Measurements from ENCODE around the gene ZNF804B.

Gene ZNF804B

DNA sequence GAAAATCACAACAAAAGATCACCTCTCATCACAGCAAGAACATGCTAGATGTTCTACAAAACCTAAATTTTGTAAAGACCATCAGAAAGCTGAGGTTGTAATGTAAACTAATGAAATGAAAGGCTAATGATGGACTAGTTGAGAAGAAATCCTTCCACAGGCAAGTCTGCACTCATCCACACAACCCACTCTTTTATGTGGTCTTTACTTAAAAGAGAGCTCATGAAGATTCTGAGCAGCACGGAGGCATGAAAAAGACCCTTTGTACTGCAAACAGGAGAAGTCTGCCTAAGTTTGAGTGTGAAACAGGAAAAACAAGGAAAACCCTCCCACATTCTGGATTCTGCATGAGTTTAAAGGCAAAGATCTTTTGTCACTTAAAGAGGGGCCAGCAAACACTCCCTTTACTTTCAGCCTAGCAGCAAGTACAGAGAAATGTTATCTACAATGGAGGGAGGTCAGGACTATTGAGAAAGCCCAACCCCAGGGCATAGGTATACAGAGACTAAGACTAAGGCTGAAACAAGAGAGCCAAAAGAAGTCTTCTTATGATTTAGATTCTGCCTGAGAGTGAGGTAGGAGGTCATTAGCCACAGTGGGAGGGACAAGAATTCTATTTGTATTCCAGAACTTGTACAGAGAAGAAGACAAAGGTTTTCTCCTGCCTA lies 557.2 kb downstream of the ZNF804B start:
- no peak for DNase-seq

DNA sequence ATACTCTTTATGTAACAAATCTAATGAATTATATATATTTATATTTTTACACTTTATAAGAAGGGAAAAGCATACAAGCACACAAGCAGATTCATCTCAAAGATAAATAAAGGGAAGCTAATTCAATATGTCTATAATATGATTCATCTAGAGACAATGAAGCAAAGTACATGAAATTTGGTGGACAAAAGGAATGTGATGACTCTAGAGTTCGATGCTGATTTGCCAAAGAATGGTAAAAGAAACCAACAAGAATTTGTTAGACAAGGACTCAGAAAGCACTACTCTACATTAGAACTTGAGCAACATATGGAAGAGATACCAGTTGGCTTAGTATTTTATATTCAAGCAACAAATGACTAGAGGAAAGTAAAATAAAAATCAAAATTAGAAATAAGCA lies 572.5 kb downstream of the ZNF804B start:
- no peak for DNase-seq

DNA sequence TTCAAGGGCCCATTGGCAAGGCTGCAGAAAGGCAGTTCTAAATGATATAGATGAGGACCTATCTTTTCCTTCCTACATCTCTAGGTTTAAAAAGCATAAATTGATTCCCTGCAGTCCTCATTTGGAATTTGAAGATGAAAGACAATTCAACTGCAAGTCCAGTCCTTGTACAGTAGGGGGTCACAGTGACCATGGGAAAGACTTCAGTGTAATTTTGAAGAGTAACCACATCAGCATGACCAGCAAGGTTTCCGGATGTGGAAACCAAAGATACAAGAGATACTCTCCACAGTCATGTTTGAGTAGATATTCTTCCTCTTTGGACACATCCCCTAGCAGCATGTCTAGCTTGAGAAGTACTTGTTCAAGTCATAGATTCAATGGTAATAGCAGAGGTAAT lies 575.3 kb downstream of the ZNF804B start:
- DNase-seq = no peak

DNA sequence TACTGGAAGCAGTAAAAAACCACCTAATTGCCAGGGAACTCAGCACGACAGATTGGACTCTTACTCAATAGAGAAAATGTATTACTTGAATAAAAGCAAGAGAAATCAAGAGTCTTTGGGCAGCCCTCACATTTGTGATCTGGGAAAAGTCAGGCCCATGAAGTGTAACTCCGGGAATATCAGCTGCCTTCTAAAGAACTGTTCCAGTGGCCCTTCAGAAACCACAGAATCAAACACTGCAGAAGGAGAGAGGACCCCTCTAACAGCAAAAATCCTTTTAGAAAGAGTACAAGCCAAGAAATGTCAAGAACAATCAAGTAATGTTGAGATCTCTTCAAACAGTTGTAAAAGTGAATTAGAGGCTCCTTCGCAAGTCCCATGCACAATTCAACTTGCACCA lies 576.0 kb downstream of the ZNF804B start:
- peak; percentile 47 for DNase-seq

DNA sequence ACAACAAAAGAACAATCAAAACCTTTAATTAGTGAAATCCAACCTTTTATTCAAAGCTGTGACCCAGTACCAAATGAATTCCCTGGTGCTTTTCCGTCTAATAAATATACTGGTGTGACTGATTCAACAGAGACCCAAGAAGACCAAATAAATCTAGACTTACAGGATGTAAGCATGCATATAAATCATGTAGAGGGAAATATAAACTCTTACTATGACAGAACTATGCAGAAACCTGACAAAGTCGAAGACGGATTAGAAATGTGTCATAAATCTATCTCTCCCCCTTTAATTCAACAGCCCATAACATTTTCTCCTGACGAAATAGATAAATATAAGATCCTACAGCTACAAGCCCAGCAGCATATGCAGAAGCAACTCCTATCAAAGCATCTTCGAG lies 576.6 kb downstream of the ZNF804B start:
- no peak for DNase-seq

DNA sequence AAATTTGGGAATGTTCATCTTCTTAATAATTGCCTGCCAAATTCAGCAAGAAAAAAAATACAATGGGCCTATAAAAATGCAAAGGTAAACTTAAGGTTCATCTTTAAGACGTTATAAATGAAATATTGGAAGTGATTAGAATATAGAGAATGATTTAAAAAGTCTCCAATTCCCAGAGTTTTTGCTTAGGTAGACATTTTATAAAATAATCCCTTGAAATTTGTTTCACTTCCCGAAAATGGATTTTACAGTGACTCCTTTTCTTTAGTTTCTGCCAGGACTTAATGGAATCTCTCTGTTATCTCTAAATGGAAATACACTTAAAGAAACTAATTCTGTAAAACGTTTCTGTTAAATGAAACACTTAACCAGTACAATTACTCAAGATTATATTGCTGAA lies 580.2 kb downstream of the ZNF804B start:
- DNase-seq = no peak

DNA sequence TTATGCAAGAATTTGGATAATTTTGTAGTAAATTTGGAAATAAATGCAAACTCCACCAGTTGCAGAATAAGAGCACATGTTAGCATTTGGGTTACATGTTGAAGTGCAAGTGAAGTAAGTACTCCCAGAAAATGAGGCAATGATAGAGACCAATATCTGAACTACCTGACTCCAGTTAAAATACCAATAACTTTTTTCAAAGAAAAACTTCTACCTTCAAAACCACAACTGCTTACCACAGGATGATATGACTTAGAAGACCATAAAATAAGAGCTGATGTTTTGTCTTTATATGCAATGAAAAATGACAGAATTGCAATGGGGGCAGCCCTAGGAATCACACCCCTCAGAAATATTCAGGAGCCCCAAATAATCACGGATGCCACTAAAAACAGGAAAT lies 597.6 kb downstream of the ZNF804B start:
- no peak for DNase-seq

DNA sequence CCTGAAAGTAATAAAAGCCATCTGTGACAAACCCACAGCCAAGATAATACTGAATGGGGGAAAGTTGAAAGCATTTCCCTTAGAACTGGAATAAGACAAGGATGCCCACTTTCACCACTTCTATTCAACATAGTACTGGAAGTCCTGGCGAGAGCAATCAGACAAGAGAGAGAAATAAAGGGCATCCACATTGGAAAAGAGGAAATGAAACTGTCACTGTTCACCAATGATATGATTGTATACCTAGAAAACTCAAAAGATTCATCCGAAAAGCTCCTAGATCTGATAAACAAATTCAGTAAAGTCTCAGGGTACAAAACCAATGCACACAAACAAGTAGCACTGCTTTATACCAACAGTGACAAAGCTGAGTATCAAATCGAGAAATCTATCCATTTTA lies 617.7 kb downstream of the ZNF804B start:
- DNase-seq = no peak

DNA sequence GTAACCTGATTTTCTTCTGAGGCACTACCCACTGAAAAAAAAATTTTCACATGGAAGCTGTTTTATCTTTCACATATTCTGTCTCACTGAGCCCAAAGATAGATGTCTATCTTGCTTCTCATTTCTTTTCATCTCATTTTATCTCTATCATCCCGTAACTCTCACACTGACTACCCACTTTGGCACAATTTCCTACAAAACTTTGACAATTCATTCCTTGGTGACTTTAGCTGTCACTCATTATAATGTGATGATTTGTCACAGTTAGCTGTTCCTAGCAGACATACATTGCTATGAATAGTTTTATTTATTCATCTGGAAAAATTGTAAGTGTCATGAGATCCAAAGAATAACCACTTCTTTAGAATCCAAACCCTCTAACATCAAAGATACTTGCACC lies 625.9 kb downstream of the ZNF804B start:
- no peak for DNase-seq

Measured in DMS79 (cell line).